Measurements from ENCODE around the gene NBPF11.
"Not testable (repeated sequence)": the region's sequence is repeated elsewhere in the genome, so short reads cannot be mapped to it uniquely, and the experiment has no call there.

GRCh38 chr1:148195115-148195514 lies 43.0 kb upstream of the NBPF11 start:
- TF ChIP-seq CTCF (conservative IDR thresholded peaks at IDR 0.05; ENCODE audit: low read length); EZH2phosphoT487 (IDR thresholded peaks at IDR 0.05; ENCODE audit: borderline replicate concordance, low read depth, low read length): not testable (repeated sequence)

Measured in OCI-LY7 (cell line).